Measurements from ENCODE around the gene BEAN1.

BEAN1 gene

DNA sequence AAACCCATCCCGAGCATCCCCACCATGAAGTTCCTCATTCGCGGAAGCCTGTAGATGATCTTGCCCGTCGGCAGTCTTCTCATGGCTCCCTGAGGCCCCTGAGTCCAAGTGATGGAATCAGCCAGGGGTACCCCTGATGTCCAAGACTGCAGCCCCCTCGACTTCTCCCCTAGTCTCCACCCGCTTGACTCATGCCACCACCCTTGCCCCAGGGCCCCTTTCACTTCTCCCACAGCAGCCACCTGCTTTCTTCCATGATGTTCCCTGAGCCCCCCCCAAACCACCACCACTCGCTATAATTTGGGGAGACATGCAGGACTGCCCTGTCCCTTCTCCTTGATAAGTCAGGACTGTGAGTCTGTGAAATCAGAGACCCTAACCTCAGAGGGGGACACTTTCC is 11.4 kb downstream of the BEAN1 start:
- Histone ChIP-seq H3K36me3 (ENCODE audit: control insufficient read depth in 2 of 2, insufficient read depth in 1 of 2, low read length in 2 of 2) (no peaks in the 10 kb centered on the region), H3K4me3 (ENCODE audit: low read depth, low read length) (no peak overlapping the region), H3K27ac (ENCODE audit: extremely low read depth, low read depth, low read length) (no peak overlapping the region), H3K4me1 (ENCODE audit: control insufficient read depth, insufficient read depth, low read length) (no peaks in the 10 kb centered on the region), H3K9me3 (ENCODE audit: control insufficient read depth, insufficient read depth, low read depth, low read length) (no peaks in the 10 kb centered on the region)
- TF ChIP-seq, protein P1, sequence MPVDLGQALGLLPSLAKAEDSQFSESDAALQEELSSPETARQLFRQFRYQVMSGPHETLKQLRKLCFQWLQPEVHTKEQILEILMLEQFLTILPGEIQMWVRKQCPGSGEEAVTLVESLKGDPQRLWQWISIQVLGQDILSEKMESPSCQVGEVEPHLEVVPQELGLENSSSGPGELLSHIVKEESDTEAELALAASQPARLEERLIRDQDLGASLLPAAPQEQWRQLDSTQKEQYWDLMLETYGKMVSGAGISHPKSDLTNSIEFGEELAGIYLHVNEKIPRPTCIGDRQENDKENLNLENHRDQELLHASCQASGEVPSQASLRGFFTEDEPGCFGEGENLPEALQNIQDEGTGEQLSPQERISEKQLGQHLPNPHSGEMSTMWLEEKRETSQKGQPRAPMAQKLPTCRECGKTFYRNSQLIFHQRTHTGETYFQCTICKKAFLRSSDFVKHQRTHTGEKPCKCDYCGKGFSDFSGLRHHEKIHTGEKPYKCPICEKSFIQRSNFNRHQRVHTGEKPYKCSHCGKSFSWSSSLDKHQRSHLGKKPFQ (tag by site-specific recombination; IDR thresholded peaks at IDR 0.05) = no peak
- TF ChIP-seq EGR2 (tag by site-specific recombination; IDR thresholded peaks at IDR 0.05; ENCODE audit: low read depth) (no peak), GFI1B (tag by site-specific recombination; IDR thresholded peaks at IDR 0.05) (no peak)
- TF ChIP-seq, protein P2, sequence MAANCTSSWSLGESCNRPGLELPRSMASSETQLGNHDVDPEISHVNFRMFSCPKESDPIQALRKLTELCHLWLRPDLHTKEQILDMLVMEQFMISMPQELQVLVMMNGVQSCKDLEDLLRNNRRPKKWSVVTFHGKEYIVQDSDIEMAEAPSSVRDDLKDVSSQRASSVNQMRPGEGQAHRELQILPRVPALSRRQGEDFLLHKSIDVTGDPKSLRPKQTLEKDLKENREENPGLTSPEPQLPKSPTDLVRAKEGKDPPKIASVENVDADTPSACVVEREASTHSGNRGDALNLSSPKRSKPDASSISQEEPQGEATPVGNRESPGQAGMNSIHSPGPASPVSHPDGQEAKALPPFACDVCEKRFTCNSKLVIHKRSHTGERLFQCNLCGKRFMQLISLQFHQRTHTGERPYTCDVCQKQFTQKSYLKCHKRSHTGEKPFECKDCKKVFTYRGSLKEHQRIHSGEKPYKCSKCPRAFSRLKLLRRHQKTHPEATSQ (tag by site-specific recombination; IDR thresholded peaks at IDR 0.05) = no peak
- ChIA-PET POLR2A (no interaction called here), CTCF (no interaction called here)

DNA sequence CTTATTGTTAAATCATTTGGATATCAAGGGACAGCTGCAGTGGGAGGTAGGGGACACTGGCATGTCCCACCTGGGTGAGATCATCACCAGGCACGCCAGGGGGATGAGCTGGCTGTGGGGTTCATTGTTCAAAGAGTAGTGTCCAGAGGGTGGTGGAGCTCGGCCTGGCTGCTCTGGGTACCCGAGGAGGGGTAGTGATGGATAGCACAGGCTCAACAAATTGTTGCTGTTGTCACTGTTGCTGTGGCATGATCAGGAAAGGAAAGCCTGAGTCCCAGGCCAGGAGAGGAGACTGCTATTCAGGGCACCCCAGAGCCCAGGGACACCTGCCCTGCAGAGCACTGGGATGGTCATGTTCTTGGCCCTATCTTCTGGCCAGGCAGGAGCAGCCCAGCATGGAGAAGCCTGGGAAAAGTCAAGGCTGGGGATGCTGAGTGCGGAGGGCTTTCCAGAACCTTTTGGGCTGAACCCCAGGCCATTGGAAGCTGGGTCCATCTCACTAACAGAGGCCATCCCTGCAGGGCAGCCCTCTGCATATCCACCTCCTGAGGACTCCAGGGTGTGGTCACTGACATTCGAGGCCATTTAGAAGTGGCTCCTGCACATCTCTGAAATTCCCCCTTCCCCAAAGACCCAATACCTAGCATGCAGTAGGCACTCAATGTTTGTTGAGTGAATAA is 12.1 kb downstream of the BEAN1 start:
- Histone ChIP-seq H3K36me3 (ENCODE audit: control insufficient read depth in 2 of 2, insufficient read depth in 1 of 2, low read length in 2 of 2) (no peaks in the 10 kb centered on the region), H3K27ac (ENCODE audit: extremely low read depth, low read depth, low read length) (no peak overlapping the region), H3K4me1 (ENCODE audit: control insufficient read depth, insufficient read depth, low read length) (no peaks in the 10 kb centered on the region), H3K9me3 (ENCODE audit: control insufficient read depth, insufficient read depth, low read depth, low read length) (no peaks in the 10 kb centered on the region), H3K4me3 (ENCODE audit: low read depth, low read length) (no peak overlapping the region)
- ChIA-PET CTCF (no interaction called here), POLR2A (no interaction called here)
- TF ChIP-seq OSR2 (tag by site-specific recombination; IDR thresholded peaks at IDR 0.05) = no peak
- TF ChIP-seq, protein P3, sequence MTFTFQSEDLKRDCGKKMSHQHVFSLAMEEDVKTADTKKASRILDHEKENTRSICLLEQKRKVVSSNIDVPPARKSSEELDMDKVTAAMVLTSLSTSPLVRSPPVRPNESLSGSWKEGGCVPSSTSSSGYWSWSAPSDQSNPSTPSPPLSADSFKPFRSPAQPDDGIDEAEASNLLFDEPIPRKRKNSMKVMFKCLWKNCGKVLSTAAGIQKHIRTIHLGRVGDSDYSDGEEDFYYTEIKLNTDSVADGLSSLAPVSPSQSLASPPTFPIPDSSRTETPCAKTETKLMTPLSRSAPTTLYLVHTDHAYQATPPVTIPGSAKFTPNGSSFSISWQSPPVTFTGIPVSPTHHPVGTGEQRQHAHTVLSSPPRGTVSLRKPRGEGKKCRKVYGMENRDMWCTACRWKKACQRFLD (tag by site-specific recombination; IDR thresholded peaks at IDR 0.05) = no peak

DNA sequence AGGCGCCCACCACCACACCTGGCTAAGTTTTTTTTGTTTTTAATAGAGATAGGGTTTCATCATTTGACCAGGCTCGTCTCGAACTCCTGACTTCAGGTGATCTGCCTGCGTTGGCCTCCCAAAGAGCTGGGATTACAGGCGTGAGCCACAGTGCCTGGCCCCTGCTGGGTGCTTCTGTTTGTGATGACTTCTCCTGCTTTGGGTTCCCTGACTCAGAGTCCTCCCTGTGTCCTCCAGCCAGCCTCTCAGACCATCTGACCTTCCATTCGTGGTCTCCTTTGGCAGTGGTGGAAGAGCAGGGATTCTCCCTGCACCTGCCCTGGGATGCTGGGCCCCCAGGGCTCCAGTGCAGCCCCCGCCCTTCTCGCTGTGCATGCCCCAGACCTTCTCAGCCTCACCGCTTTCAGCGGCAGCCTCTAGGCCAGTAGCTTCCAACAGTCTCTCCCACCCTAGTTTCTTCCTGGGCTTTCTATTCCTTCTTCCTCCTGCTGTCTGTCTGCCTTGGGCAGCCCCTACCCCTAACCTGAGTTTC is 13.2 kb downstream of the BEAN1 start:
- ChIA-PET CTCF (no interaction called here), POLR2A (interaction anchor here (0.6 kb wide), 1 partner anchor 390 kb away, joined by 4 read pairs; no protein-coding TSS in a partner anchor)
- Histone ChIP-seq H3K9me3 (ENCODE audit: control insufficient read depth, insufficient read depth, low read depth, low read length) (no peaks in the 10 kb centered on the region), H3K27ac (ENCODE audit: extremely low read depth, low read depth, low read length) (no peak overlapping the region), H3K4me3 (ENCODE audit: low read depth, low read length) (no peak overlapping the region), H3K36me3 (ENCODE audit: control insufficient read depth in 2 of 2, insufficient read depth in 1 of 2, low read length in 2 of 2) (no peaks in the 10 kb centered on the region), H3K4me1 (ENCODE audit: control insufficient read depth, insufficient read depth, low read length) (no peaks in the 10 kb centered on the region)
- TF ChIP-seq PRDM1 (tag by site-specific recombination; IDR thresholded peaks at IDR 0.05) = no peak
- no peak for TF ChIP-seq ZNF555 (tag by site-specific recombination; conservative IDR thresholded peaks at IDR 0.05)
- no peak for TF ChIP-seq ZNF660 (tag by site-specific recombination; IDR thresholded peaks at IDR 0.05)
- TF ChIP-seq ZNF768 (tag by site-specific recombination; IDR thresholded peaks at IDR 0.05) = no peak
- TF ChIP-seq ZNF24 (tag by site-specific recombination; IDR thresholded peaks at IDR 0.05) = no peak
- no peak for TF ChIP-seq ZNF132 (tag by site-specific recombination; IDR thresholded peaks at IDR 0.05; ENCODE audit: borderline replicate concordance)
- no peak for TF ChIP-seq ZNF423 (tag by site-specific recombination; IDR thresholded peaks at IDR 0.05)
- no peak for TF ChIP-seq ZNF501 (tag by site-specific recombination; IDR thresholded peaks at IDR 0.05)
- TF ChIP-seq ZNF48 (tag by site-specific recombination; IDR thresholded peaks at IDR 0.05) = no peak
- no peak for TF ChIP-seq ZBTB17 (tag by site-specific recombination; IDR thresholded peaks at IDR 0.05)
- no peak for TF ChIP-seq IKZF3 (tag by site-specific recombination; IDR thresholded peaks at IDR 0.05)
- TF ChIP-seq ZIC2 (tag by site-specific recombination; IDR thresholded peaks at IDR 0.05) = no peak
- TF ChIP-seq ZNF792 (tag by site-specific recombination; IDR thresholded peaks at IDR 0.05) = no peak
- TF ChIP-seq ZNF248 (tag by site-specific recombination; IDR thresholded peaks at IDR 0.05) = no peak
- TF ChIP-seq, protein P4, sequence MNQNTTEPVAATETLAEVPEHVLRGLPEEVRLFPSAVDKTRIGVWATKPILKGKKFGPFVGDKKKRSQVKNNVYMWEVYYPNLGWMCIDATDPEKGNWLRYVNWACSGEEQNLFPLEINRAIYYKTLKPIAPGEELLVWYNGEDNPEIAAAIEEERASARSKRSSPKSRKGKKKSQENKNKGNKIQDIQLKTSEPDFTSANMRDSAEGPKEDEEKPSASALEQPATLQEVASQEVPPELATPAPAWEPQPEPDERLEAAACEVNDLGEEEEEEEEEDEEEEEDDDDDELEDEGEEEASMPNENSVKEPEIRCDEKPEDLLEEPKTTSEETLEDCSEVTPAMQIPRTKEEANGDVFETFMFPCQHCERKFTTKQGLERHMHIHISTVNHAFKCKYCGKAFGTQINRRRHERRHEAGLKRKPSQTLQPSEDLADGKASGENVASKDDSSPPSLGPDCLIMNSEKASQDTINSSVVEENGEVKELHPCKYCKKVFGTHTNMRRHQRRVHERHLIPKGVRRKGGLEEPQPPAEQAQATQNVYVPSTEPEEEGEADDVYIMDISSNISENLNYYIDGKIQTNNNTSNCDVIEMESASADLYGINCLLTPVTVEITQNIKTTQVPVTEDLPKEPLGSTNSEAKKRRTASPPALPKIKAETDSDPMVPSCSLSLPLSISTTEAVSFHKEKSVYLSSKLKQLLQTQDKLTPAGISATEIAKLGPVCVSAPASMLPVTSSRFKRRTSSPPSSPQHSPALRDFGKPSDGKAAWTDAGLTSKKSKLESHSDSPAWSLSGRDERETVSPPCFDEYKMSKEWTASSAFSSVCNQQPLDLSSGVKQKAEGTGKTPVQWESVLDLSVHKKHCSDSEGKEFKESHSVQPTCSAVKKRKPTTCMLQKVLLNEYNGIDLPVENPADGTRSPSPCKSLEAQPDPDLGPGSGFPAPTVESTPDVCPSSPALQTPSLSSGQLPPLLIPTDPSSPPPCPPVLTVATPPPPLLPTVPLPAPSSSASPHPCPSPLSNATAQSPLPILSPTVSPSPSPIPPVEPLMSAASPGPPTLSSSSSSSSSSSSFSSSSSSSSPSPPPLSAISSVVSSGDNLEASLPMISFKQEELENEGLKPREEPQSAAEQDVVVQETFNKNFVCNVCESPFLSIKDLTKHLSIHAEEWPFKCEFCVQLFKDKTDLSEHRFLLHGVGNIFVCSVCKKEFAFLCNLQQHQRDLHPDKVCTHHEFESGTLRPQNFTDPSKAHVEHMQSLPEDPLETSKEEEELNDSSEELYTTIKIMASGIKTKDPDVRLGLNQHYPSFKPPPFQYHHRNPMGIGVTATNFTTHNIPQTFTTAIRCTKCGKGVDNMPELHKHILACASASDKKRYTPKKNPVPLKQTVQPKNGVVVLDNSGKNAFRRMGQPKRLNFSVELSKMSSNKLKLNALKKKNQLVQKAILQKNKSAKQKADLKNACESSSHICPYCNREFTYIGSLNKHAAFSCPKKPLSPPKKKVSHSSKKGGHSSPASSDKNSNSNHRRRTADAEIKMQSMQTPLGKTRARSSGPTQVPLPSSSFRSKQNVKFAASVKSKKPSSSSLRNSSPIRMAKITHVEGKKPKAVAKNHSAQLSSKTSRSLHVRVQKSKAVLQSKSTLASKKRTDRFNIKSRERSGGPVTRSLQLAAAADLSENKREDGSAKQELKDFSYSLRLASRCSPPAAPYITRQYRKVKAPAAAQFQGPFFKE (tag by site-specific recombination; IDR thresholded peaks at IDR 0.05; ENCODE audit: borderline replicate concordance) = no peak

Data from HEK293 (cell line).